DND-41 (cell line): Measurements from ENCODE around the gene PDCL2.

ENCODE experiments used
- CTCF ChIP-seq: IDR thresholded peaks from 2 replicates; pipeline ENCODE4 v1.5.1; 2012; ENCODE audit warnings: borderline replicate concordance, low read length, moderate library complexity, mild to moderate bottlenecking; ENCODE audit not compliant: poor library complexity, severe bottlenecking; ENCODE audit errors: extremely low read depth
- EZH2 ChIP-seq: IDR thresholded peaks from 3 replicates; pipeline ENCODE4 v1.6.1; 2012; ENCODE audit warnings: borderline replicate concordance, low read depth, mild to moderate bottlenecking, moderate library complexity, low read length, inconsistent platforms; ENCODE audit not compliant: severe bottlenecking

GRCh38 chr4:55568905-55569504, 23.0 kb downstream of the PDCL2 start:
- TF ChIP-seq CTCF (no peak), EZH2 (no peak)
